SH-SY5Y (cell line): ENCODE measurements around the gene PFN1.

Experiments used
- GATA2 ChIP-seq: IDR thresholded peaks from 2 replicates; pipeline ENCODE4 v1.6.1; 2011; ENCODE audit warnings: mild to moderate bottlenecking, low read depth, low read length
- GATA3 ChIP-seq: IDR thresholded peaks from 2 replicates; pipeline ENCODE4 v1.6.1; 2011; ENCODE audit warnings: low read depth, mild to moderate bottlenecking, low read length, moderate library complexity

- TF ChIP-seq GATA2 (no peak), GATA3 (no peak)
Observed at GRCh38 chr17:4953451-4953961, 5.2 kb upstream of the PFN1 start.
